ENCODE measurements around the gene CFAP299. TPM values are rescaled to one million over a fixed set of nuclear protein-coding genes. Genes with fewer than 3 reads are reported as not detected.

Gene CFAP299
- total and polyA plus RNA-seq, 2 of the 13 experiments (the other 11 are each of a cell fraction or from before 2014, with no cell fraction given) = not detected

GRCh38 chr4:80897537-80898303 lies 562.2 kb downstream of the CFAP299 start:
- Histone ChIP-seq H3K79me2 (ENCODE audit: insufficient read depth, low read length) (no peaks in the 10 kb centered on the region), H3K4me1 (ENCODE audit: insufficient read depth, low read length) (no peaks in the 10 kb centered on the region), H2AFZ (ENCODE audit: low read length) (no peak overlapping the region), H3K27ac (ENCODE audit: extremely low read length, insufficient read depth, low read length) (no peak overlapping the region), H3K9me3 (ENCODE audit: low read length) (no peaks in the 10 kb centered on the region), H3K27me3 (ENCODE audit: control insufficient read depth in 1 of 2, insufficient read depth in 2 of 2, low read length in 2 of 2) (no peaks in the 10 kb centered on the region), H4K20me1 (ENCODE audit: insufficient read depth, low read length) (no peaks in the 10 kb centered on the region), H3K9ac (ENCODE audit: insufficient read depth, low read depth, low read length) (no peak overlapping the region), H3K4me2 (ENCODE audit: low read depth, low read length) (no peak overlapping the region), H3K4me3 (replicated peaks in 1 of 3; ENCODE audit: insufficient read depth in 1 of 3, low read depth in 2 of 3, low read length in 3 of 3) (no peak overlapping the region), H3K36me3 (replicated peaks in 1 of 2; ENCODE audit: control insufficient read depth in 1 of 2, insufficient read depth in 2 of 2, low read length in 2 of 2) (no peaks in the 10 kb centered on the region)
- FAIRE-seq (no peak), DNase-seq (ENCODE audit: low spot score) (no peak), ATAC-seq (no peak)
- ChIA-PET CTCF (ENCODE audit: low intra/inter-chr PET ratio, low total read pairs) (no interaction called here), POLR2A (no interaction called here)
- WGBS (ENCODE audit: low lambda C conversion rate) = 6% methylated on average over 4 of the region's 5 CpGs
- in situ Hi-C loops (cut with HindIII; ENCODE audit: extremely low pct_ligation_motif_present, low pct_unique_long_range_greater_than_20kb) (no loop called here), intact Hi-C loops (cut with micrococcal nuclease; ENCODE audit: unreplicated experiment) (no loop called here)
- no TSS peak for BruUV-seq (replicated peaks)
- no peak for TF ChIP-seq PRDM4 (CRISPR knock-in tag; IDR thresholded peaks at IDR 0.05; ENCODE audit: borderline replicate concordance)
- TF ChIP-seq NR0B2 (CRISPR knock-in tag; IDR thresholded peaks at IDR 0.05) = no peak
- no peak for TF ChIP-seq IKZF1 (IDR thresholded peaks at IDR 0.05)
- TF ChIP-seq ZBTB26 (CRISPR knock-in tag; IDR thresholded peaks at IDR 0.05; ENCODE audit: borderline replicate concordance) = no peak
- TF ChIP-seq ZNF607 (CRISPR knock-in tag; IDR thresholded peaks at IDR 0.05; ENCODE audit: borderline replicate concordance) = no peak
- no peak for TF ChIP-seq ZNF710 (CRISPR knock-in tag; IDR thresholded peaks at IDR 0.05; ENCODE audit: borderline replicate concordance)
- TF ChIP-seq ELK4 (CRISPR knock-in tag; IDR thresholded peaks at IDR 0.05; ENCODE audit: borderline replicate concordance) = no peak
- TF ChIP-seq GATAD2A (CRISPR knock-in tag; IDR thresholded peaks at IDR 0.05) = no peak
- no peak for TF ChIP-seq NCOA1 (CRISPR knock-in tag; IDR thresholded peaks at IDR 0.05)
- TF ChIP-seq ZC3H4 (CRISPR knock-in tag; IDR thresholded peaks at IDR 0.05; ENCODE audit: borderline replicate concordance) = no peak
- TF ChIP-seq E2F1 (CRISPR knock-in tag; IDR thresholded peaks at IDR 0.05) = no peak
- TF ChIP-seq KDM6A (CRISPR knock-in tag; IDR thresholded peaks at IDR 0.05; ENCODE audit: low read depth) = no peak

Data from HepG2 (cell line).